Measurements from ENCODE around the gene EFCAB8.

- TF ChIP-seq, protein P1, sequence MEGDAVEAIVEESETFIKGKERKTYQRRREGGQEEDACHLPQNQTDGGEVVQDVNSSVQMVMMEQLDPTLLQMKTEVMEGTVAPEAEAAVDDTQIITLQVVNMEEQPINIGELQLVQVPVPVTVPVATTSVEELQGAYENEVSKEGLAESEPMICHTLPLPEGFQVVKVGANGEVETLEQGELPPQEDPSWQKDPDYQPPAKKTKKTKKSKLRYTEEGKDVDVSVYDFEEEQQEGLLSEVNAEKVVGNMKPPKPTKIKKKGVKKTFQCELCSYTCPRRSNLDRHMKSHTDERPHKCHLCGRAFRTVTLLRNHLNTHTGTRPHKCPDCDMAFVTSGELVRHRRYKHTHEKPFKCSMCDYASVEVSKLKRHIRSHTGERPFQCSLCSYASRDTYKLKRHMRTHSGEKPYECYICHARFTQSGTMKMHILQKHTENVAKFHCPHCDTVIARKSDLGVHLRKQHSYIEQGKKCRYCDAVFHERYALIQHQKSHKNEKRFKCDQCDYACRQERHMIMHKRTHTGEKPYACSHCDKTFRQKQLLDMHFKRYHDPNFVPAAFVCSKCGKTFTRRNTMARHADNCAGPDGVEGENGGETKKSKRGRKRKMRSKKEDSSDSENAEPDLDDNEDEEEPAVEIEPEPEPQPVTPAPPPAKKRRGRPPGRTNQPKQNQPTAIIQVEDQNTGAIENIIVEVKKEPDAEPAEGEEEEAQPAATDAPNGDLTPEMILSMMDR (IDR thresholded peaks at IDR 0.05; ENCODE audit: borderline replicate concordance, extremely low read depth, low read length, poor library complexity, severe bottlenecking) = no peak
- TF ChIP-seq EZH2 (IDR thresholded peaks at IDR 0.05; ENCODE audit: borderline replicate concordance, low read depth, low read length, severe bottlenecking) = no peak
These were observed 13.5 kb downstream of the EFCAB8 start for GRCh38 chr20:32872266-32872665.

Data from DND-41 (cell line).